IPS-18a (cell line): ENCODE data around the gene NOC4L.

Source experiments
- H3K27ac ChIP-seq: one replicate; pipeline ENCODE4 v1.5.1; 2013; ENCODE audit warnings: low read length
- H3K27me3 ChIP-seq: one replicate; pipeline ENCODE4 v1.6.1; 2013; ENCODE audit warnings: mild to moderate bottlenecking, low read length; ENCODE audit not compliant: control insufficient read depth, insufficient read depth
- H3K36me3 ChIP-seq: one replicate; pipeline ENCODE4 v1.6.1; 2013; ENCODE audit warnings: low read depth, low read length; ENCODE audit not compliant: control insufficient read depth
- H3K4me1 ChIP-seq: one replicate; pipeline ENCODE4 v1.6.1; 2013; ENCODE audit warnings: low read depth, low read length; ENCODE audit not compliant: control insufficient read depth
- H3K4me3 ChIP-seq: one replicate; pipeline ENCODE4 v1.5.1; 2013; ENCODE audit warnings: low read length
- H3K9ac ChIP-seq: one replicate; pipeline ENCODE4 v1.6.1; 2013; ENCODE audit warnings: mild to moderate bottlenecking, low read length, moderate library complexity
- H3K9me3 ChIP-seq: one replicate; pipeline ENCODE4 v1.6.1; 2013; ENCODE audit warnings: low read depth, low read length; ENCODE audit not compliant: control insufficient read depth

The NOC4L gene

GRCh38 chr12:132176385-132176919 lies 32.2 kb downstream of the NOC4L start:
- Histone ChIP-seq H3K36me3 (no peaks in the 10 kb centered on the region), H3K27me3 (peaks cover 49% of the 10 kb centered on the region), H3K27ac (no peak overlapping the region), H3K9me3 (no peaks in the 10 kb centered on the region), H3K9ac (no peak overlapping the region), H3K4me3 (no peak overlapping the region), H3K4me1 (no peaks in the 10 kb centered on the region)

- H3K27ac ChIP-seq, result no peak overlapping the region
- H3K27me3 ChIP-seq, result peaks cover 47% of the 10 kb centered on the region
- H3K4me3 ChIP-seq, result no peak overlapping the region
- no peaks in the 10 kb centered on the region for H3K4me1 ChIP-seq
- no peaks in the 10 kb centered on the region for H3K36me3 ChIP-seq
- H3K9ac ChIP-seq, result no peak overlapping the region
- H3K9me3 ChIP-seq, result no peaks in the 10 kb centered on the region
Observed at GRCh38 chr12:132176920-132177551, 32.8 kb downstream of the NOC4L start.

GRCh38 chr12:132178316-132178715 lies 34.1 kb downstream of the NOC4L start:
- Histone ChIP-seq H3K9ac (no peak overlapping the region), H3K27me3 (peaks cover 53% of the 10 kb centered on the region)

GRCh38 chr12:132178801-132179401 lies 34.6 kb downstream of the NOC4L start:
- Histone ChIP-seq H3K4me1 (no peaks in the 10 kb centered on the region), H3K27ac (no peak overlapping the region), H3K9me3 (no peaks in the 10 kb centered on the region), H3K4me3 (no peak overlapping the region), H3K36me3 (no peaks in the 10 kb centered on the region), H3K27me3 (peaks cover 57% of the 10 kb centered on the region), H3K9ac (no peak overlapping the region)

More at GRCh38 chr12:132178316-132178715, 34.1 kb downstream of the NOC4L start:
- Histone ChIP-seq H3K27ac (no peak overlapping the region), H3K4me1 (no peaks in the 10 kb centered on the region), H3K4me3 (no peak overlapping the region), H3K36me3 (no peaks in the 10 kb centered on the region), H3K9me3 (no peaks in the 10 kb centered on the region)

GRCh38 chr12:132179431-132180362 lies 35.4 kb downstream of the NOC4L start:
- no peak overlapping the region for H3K4me3 ChIP-seq

GRCh38 chr12:132180648-132181546 lies 36.6 kb downstream of the NOC4L start:
- no peak overlapping the region for H3K9ac ChIP-seq
- no peak overlapping the region for H3K4me3 ChIP-seq
- peaks cover 65% of the 10 kb centered on the region for H3K27me3 ChIP-seq
- no peaks in the 10 kb centered on the region for H3K9me3 ChIP-seq
- no peaks in the 10 kb centered on the region for H3K36me3 ChIP-seq
- no peak overlapping the region for H3K27ac ChIP-seq
- no peaks in the 10 kb centered on the region for H3K4me1 ChIP-seq

More at GRCh38 chr12:132179431-132180362, 35.4 kb downstream of the NOC4L start:
- H3K27ac ChIP-seq, result no peak overlapping the region
- no peaks in the 10 kb centered on the region for H3K9me3 ChIP-seq
- H3K36me3 ChIP-seq, result no peaks in the 10 kb centered on the region
- peaks cover 56% of the 10 kb centered on the region for H3K27me3 ChIP-seq
- H3K4me1 ChIP-seq, result no peaks in the 10 kb centered on the region
- no peak overlapping the region for H3K9ac ChIP-seq

GRCh38 chr12:132181570-132182200 lies 37.4 kb downstream of the NOC4L start:
- H3K4me1 ChIP-seq, result no peaks in the 10 kb centered on the region
- H3K27ac ChIP-seq, result no peak overlapping the region
- peaks cover 73% of the 10 kb centered on the region for H3K27me3 ChIP-seq
- no peak overlapping the region for H3K4me3 ChIP-seq
- H3K9ac ChIP-seq, result no peak overlapping the region
- no peaks in the 10 kb centered on the region for H3K36me3 ChIP-seq
- H3K9me3 ChIP-seq, result no peaks in the 10 kb centered on the region

- no peaks in the 10 kb centered on the region for H3K36me3 ChIP-seq
- no peaks in the 10 kb centered on the region for H3K9me3 ChIP-seq
- H3K4me3 ChIP-seq, result no peak overlapping the region
- peaks cover 75% of the 10 kb centered on the region for H3K27me3 ChIP-seq
- H3K9ac ChIP-seq, result no peak overlapping the region
- no peaks in the 10 kb centered on the region for H3K4me1 ChIP-seq
- no peak overlapping the region for H3K27ac ChIP-seq
Observed at GRCh38 chr12:132182206-132182710, 38.0 kb downstream of the NOC4L start.

GRCh38 chr12:132182711-132183365 lies 38.6 kb downstream of the NOC4L start:
- Histone ChIP-seq H3K36me3 (no peaks in the 10 kb centered on the region), H3K4me1 (no peaks in the 10 kb centered on the region), H3K9ac (no peak overlapping the region), H3K4me3 (no peak overlapping the region), H3K27me3 (peaks cover 78% of the 10 kb centered on the region), H3K9me3 (no peaks in the 10 kb centered on the region), H3K27ac (no peak overlapping the region)

- H3K4me1 ChIP-seq, result peaks cover 5% of the 10 kb centered on the region
- peaks cover 91% of the 10 kb centered on the region for H3K27me3 ChIP-seq
- no peak overlapping the region for H3K9ac ChIP-seq
- no peaks in the 10 kb centered on the region for H3K36me3 ChIP-seq
- H3K9me3 ChIP-seq, result no peaks in the 10 kb centered on the region
- H3K4me3 ChIP-seq, result no peak overlapping the region
- no peak overlapping the region for H3K27ac ChIP-seq
Observed at GRCh38 chr12:132185705-132186104, 41.4 kb downstream of the NOC4L start.
